Skin epidermis (tissue), 12 donors: ENCODE results near the gene KCNMB2.

Source experiments
- H3K27ac ChIP-seq, 21 experiments: fragments of 200-600 bp; sonication (generic) in 11 of 21; one replicate each; pipeline ENCODE4 v1.5.0; 2020; ENCODE audit warnings: mild to moderate bottlenecking in 3 of 21, inconsistent platforms in 2 of 21, moderate library complexity in 2 of 21
- H3K4me3 ChIP-seq, 7 experiments: fragments of 200-600 bp; sonication (generic) in 2 of 7; one replicate each; pipeline ENCODE4 v1.5.0; 2020; ENCODE audit warnings: inconsistent platforms in 2 of 7, mild to moderate bottlenecking in 2 of 7, moderate library complexity in 1 of 7

The KCNMB2 gene

DNA sequence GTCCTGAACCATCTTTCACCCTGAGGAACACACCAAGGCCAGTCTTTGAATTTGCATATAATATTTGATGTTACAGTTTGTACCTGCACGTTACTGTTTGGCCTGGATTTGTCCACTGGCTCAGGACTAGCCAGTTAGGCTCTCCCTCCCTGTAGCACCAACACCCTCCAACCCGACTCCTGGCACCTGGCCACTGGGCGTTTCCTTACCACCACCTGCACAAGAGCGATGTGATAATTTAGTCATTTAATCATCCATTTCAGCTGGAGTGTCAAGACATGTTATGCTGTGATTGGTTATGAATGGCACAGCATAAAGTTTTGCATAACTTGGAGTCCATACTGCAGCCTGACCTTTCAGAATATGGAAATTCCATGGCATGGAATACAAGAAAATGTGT, 242.4 kb downstream of the KCNMB2 start:
- Histone ChIP-seq H3K27ac (no peak overlapping the region), H3K4me3 (no peak overlapping the region)

DNA sequence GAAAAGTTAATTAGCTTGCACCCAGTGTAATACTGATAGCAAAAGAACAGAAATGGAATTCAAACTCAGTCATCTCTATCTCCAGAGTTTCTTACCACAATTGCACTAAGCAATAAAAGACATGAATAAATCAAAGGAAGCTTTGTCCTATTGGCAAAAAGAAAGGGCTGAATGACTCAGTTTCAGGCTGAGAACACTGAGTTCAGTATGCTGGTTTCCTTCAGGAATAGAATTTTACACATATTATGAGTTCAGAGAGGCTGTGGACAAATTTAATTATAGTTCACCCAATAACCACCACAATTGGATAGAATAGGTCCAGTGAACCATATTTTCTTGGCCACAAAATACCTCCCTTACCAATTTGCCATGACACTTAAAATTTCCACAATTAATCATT, 249.7 kb downstream of the KCNMB2 start:
- no peak overlapping the region for H3K4me3 ChIP-seq
- H3K27ac ChIP-seq, result no peak overlapping the region

GRCh38 chr3:178787960-178788359, 251.7 kb downstream of the KCNMB2 start:
- H3K27ac ChIP-seq, result no peak overlapping the region
- H3K4me3 ChIP-seq, result no peak overlapping the region

DNA sequence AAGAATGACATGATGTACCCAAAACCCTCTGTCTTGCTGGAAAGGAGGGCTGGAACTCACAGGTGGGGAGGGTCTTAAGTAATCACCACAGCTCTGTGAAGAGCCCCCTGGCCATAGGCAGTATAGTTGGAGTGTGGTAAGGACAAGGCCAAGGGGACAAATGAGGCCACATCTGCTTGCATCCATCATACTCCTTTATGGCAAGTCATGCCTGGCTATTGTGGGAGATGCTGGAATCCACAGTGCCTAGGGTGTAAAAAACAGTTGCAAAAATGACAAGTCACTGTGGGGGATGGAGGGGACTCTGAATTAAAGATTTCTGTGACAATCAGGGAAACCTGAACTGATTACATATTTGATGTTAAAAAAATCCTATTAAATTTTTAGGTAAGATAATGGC, 258.5 kb downstream of the KCNMB2 start:
- Histone ChIP-seq H3K4me3 (no peak overlapping the region), H3K27ac (no peak overlapping the region)

GRCh38 chr3:178795349-178795748, 259.1 kb downstream of the KCNMB2 start:
- Histone ChIP-seq H3K4me3 (no peak overlapping the region), H3K27ac (no peak overlapping the region)

DNA sequence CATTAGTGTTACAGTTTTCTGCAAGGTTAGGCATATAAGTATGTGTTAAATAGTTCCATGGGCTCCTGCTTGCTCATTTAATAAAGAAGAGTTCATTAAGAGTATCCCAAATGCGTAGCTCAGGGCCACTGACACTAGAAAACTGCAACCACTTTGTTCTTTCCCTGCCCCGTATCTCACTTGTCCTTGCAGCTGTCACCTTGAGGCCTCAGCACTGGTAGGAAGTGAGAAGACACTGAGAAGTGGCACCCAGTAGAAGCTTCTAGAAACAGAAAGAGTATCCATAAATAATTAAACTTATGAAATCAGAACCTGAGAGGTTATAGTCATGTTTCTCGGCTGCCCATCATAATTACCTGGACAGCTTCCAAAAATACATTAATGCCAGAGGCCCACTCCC, 266.0 kb downstream of the KCNMB2 start:
- Histone ChIP-seq H3K27ac (no peak overlapping the region), H3K4me3 (no peak overlapping the region)

GRCh38 chr3:178802993-178803693, 266.9 kb downstream of the KCNMB2 start:
- Histone ChIP-seq H3K27ac (no peak overlapping the region), H3K4me3 (no peak overlapping the region)

- no peak overlapping the region for H3K27ac ChIP-seq
- H3K4me3 ChIP-seq, result no peak overlapping the region
These were observed 268.4 kb downstream of the KCNMB2 start for GRCh38 chr3:178804606-178805005.

- H3K27ac ChIP-seq, result no peak overlapping the region
- no peak overlapping the region for H3K4me3 ChIP-seq
These were observed 269.5 kb downstream of the KCNMB2 start for GRCh38 chr3:178805741-178806140.

GRCh38 chr3:178806651-178807050, 270.4 kb downstream of the KCNMB2 start:
- Histone ChIP-seq H3K4me3 (no peak overlapping the region), H3K27ac (no peak overlapping the region)

GRCh38 chr3:178807694-178808093, 271.5 kb downstream of the KCNMB2 start:
- H3K4me3 ChIP-seq, result no peak overlapping the region
- H3K27ac ChIP-seq, result no peak overlapping the region

DNA sequence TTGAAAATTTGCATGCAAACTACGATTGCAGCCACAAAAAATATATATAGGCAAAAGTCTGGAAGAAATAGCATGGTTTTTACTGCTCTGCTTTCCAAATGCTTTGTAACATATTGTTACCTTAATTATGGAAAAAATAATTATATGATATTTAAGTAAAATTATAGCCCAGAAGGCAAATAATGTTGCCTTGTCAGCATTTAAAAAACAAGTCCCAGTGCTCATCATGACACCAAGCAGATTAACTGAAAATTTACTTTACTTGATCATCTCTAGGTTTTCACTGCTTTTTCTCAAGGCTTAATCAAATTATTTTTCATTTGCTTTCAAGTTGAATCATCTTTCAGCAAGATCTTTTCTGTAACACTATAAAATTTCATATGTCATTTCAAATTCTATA, 272.5 kb downstream of the KCNMB2 start:
- H3K4me3 ChIP-seq, result no peak overlapping the region
- no peak overlapping the region for H3K27ac ChIP-seq

- no peak overlapping the region for H3K27ac ChIP-seq
- H3K4me3 ChIP-seq, result no peak overlapping the region
These were observed 273.9 kb downstream of the KCNMB2 start for GRCh38 chr3:178810181-178810580.

DNA sequence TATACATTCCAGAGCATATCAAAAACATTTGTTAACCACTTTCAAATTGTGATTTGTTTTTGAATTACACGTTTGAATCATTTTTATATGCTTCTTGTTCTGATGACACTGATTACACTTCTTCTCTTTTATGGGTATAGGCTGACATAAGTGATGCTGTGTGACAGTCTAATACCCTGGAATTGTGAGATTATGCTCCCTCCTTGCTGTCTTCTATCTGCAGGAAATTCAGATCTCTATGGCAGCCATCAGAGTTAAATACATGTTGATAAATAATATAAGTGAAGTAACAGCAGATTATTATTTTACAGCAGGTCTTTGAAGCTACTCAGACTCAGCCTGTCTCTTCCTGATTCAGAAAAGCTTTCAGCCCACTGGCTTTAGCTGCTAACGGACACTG, 286.5 kb downstream of the KCNMB2 start:
- H3K27ac ChIP-seq, result no peak overlapping the region
- no peak overlapping the region for H3K4me3 ChIP-seq

DNA sequence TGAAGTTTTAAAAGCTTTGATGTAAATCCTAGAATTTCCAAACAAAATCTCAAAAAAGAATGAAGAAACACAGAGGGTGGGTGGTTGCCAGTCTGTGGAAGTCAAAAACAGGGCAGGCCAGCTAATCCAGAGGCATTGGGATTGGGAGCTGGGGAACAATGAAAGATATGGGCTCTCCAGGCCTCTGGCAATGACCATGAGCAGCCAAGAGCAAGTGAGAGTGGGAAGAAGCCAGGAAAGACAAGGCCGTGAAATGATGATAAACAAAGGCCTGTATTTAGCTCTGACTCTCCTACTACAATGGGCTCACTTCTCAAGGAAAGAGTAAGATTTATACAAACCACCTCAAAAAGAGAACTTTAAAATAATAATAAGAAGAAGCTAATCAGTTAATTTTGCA, 286.9 kb downstream of the KCNMB2 start:
- no peak overlapping the region for H3K4me3 ChIP-seq
- H3K27ac ChIP-seq, result no peak overlapping the region

DNA sequence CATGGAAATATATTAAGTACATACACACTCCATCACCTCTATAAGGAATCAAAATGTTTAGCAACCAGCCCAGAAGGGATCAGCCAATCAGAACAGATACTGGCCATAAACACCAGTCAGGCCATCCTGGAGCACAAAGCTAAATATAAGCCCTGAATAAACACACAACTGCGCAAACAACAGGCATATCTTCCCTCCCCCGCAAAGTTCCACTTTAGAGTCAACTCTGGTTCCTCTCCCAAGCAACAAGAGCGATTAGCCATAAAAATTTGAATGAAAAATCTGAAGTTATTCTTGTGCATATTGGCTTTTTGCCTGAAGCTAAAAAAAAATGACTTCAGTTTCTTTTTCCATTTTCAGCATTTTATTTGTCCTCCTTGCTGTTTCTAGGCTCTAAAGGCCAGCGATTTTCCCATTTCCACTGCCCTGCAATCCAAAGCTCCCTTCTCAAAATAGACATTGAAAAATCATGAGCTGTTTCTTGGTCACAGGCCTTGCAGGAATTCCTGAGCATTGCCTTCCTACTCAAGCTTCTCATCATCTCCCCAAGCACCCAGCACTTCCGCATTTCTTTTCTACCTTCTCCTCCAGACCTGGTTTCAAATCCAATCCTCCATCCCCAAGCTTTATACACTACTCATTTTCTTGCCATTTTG, 287.5 kb downstream of the KCNMB2 start:
- Histone ChIP-seq H3K4me3 (no peak overlapping the region), H3K27ac (no peak overlapping the region)

- H3K27ac ChIP-seq, result no peak overlapping the region
These were observed 290.3 kb downstream of the KCNMB2 start for GRCh38 chr3:178826435-178827123.

DNA sequence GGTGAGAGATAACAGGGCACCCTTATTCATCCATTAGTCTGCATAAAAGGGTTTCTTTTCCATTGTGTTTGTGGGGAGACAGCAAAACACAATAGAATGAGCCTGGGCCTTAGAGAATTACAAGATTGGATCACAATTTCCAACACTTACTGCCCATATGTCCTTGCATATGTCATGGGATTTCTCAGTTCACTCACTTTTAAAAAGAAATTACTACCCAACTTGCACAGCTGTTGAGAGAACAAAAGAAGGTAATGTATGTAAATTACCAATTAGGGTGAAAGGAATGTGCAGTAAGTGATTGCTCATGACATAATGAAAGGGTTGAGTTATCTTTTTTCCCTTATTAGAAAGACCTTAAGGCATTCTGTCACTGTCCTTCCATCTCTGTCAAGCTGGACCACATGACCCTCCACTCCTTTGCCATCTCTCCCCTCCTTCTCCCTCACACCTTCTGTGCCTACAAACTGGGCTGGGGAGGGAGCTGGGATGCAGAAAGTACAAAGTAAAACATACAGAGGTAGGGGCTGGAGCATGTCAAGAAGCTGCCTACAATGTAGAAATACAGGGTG, 291.1 kb downstream of the KCNMB2 start:
- no peak overlapping the region for H3K4me3 ChIP-seq
- no peak overlapping the region for H3K27ac ChIP-seq

More at GRCh38 chr3:178826435-178827123, 290.3 kb downstream of the KCNMB2 start:
- H3K4me3 ChIP-seq, result no peak overlapping the region

DNA sequence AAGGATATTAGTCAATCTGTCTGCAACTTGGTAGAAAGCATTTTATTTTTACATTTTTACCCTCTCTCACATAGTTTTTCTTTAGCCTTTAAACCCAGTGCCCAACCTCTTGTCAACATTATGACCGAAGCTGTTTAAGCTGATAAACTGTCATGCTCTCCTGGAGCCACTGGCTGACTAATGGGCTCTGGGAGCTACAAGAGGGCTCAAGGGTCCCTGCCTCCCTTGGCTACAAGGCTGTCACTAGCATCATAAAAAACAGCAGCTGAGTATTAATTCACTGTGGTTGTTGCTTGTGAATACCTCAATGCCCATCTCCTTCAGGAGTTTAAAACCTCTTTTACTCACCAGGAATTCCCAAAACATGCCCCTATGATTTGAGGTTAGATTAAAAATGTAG, 297.5 kb downstream of the KCNMB2 start:
- no peak overlapping the region for H3K4me3 ChIP-seq
- H3K27ac ChIP-seq, result no peak overlapping the region

DNA sequence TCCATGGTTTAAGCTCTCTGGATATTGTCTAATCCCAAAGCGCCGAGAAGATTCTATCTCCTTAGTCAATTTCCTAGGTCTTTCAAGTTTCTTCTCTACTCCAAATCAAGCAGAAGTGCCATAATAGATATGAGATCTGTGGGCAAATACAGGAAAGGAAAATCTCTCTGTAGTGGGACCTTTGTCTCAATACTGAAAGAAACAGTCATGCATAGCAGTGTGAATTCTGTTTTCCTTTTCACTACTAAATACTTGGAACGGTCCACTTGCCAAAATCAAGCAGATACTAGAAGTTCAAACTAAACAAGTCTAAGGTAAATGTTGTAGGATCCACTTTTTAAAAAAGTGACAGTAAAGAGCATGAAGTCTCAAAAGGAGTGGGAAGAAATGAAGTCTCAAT, 298.8 kb downstream of the KCNMB2 start:
- Histone ChIP-seq H3K4me3 (no peak overlapping the region), H3K27ac (no peak overlapping the region)

GRCh38 chr3:178837512-178837911, 301.3 kb downstream of the KCNMB2 start:
- no peak overlapping the region for H3K27ac ChIP-seq
- H3K4me3 ChIP-seq, result no peak overlapping the region
